A673 (cell line): ENCODE measurements around the gene LYPLA2. TPM values are rescaled to one million over a fixed set of nuclear protein-coding genes. Genes with fewer than 3 reads are reported as not detected.
A peak's percentile ranks its signal among the peaks of the same experiment; 100 is the strongest.

Source experiments
- BruUV-seq: library from RNA; stranded (reverse); fragments of 400-500 nt; replicated peaks from 2 replicates; lab custom pipeline; 2021; lab: Mats Ljungman, UMichigan
- CTCF ChIA-PET: fragments of 300-600 bp; sonication (Branson Sonifier 250); formaldehyde crosslinking; loops from one replicate; lab custom pipeline; 2022; ENCODE audit warnings: antibody characterized with exemption; lab: Charles Lee
- POLR2A ChIA-PET: fragments of 300-600 bp; sonication (Branson Sonifier 250); formaldehyde crosslinking; loops from one replicate; lab custom pipeline; 2022; ENCODE audit warnings: antibody characterized with exemption; ENCODE audit not compliant: low non-redundant PET; lab: Charles Lee
- DNase-seq: peaks from one replicate; pipeline ENCODE4 v3.0.0-alpha.2; 2015; ENCODE audit warnings: low spot score
- H3K27ac ChIP-seq: fragments of 200-600 bp; sonication (generic); 2 replicates; pipeline ENCODE4 v1.5.1; 2016; ENCODE audit warnings: mixed run types, low read depth, mild to moderate bottlenecking, mixed read lengths, antibody characterized with exemption, low read length; ENCODE audit not compliant: poor library complexity, severe bottlenecking
- H3K27me3 ChIP-seq: fragments of 200-600 bp; sonication (generic); replicated peaks from 2 replicates; pipeline ENCODE4 v1.6.1; 2017; ENCODE audit warnings: mixed run types, low read depth, mild to moderate bottlenecking, mixed read lengths, antibody characterized with exemption, low read length; ENCODE audit not compliant: insufficient read depth, poor library complexity
- H3K36me3 ChIP-seq: fragments of 200-600 bp; sonication (generic); 2 replicates; pipeline ENCODE4 v1.6.1; 2016; ENCODE audit warnings: mixed run types, mild to moderate bottlenecking, mixed read lengths, antibody characterized with exemption, low read length; ENCODE audit not compliant: insufficient read depth, poor library complexity, severe bottlenecking
- H3K4me1 ChIP-seq: fragments of 200-600 bp; sonication (generic); 2 replicates; pipeline ENCODE4 v1.6.1; 2017; ENCODE audit warnings: mixed run types, mild to moderate bottlenecking, mixed read lengths, antibody characterized with exemption, low read length; ENCODE audit not compliant: insufficient read depth, poor library complexity, severe bottlenecking
- H3K4me3 ChIP-seq: fragments of 200-600 bp; sonication (generic); 2 replicates; pipeline ENCODE4 v1.5.1; 2016; ENCODE audit warnings: low read depth, mixed run types, mild to moderate bottlenecking, mixed read lengths, low read length; ENCODE audit not compliant: poor library complexity, severe bottlenecking
- H3K9me3 ChIP-seq: fragments of 200-600 bp; sonication (generic); 2 replicates; pipeline ENCODE4 v1.6.1; 2016; ENCODE audit warnings: mixed run types, low read depth, mild to moderate bottlenecking, mixed read lengths, antibody characterized with exemption, low read length; ENCODE audit not compliant: poor library complexity, severe bottlenecking
- CTCF ChIP-seq: fragments of 300-800, 200-600 bp; sonication (generic); conservative IDR thresholded peaks from 2 replicates; pipeline ENCODE4 v1.5.1; 2017; ENCODE audit warnings: low read depth, mild to moderate bottlenecking, antibody characterized with exemption, low read length, moderate library complexity, mixed read lengths
- EZH2 ChIP-seq: fragments of 200-600 bp; sonication (generic); IDR thresholded peaks from 2 replicates; pipeline ENCODE4 v1.6.1; 2017; ENCODE audit warnings: borderline replicate concordance, low read depth, mild to moderate bottlenecking, mixed read lengths, antibody characterized with exemption, low read length; ENCODE audit not compliant: poor library complexity, severe bottlenecking
- intact Hi-C: fragments of 100-400 bp; cut with micrococcal nuclease; formaldehyde crosslinking; loops from one replicate; pipeline ENCODE4 v1.10.0; 2022; ENCODE audit not compliant: unreplicated experiment
- total RNA-seq: library from RNA; stranded (reverse); gene quantifications from 2 replicates; pipeline ENCODE4 v1.2.3, GENCODE V29; 2021

LYPLA2 gene
- total RNA-seq, 1 experiment from 2014 or later: 66.2 TPM

- Histone ChIP-seq H3K27me3 (peaks cover 3% of the 10 kb centered on the region), H3K9me3 (no peaks in the 10 kb centered on the region), H3K4me1 (peaks cover 8% of the 10 kb centered on the region), H3K4me3 (peak overlapping the region; percentile 37), H3K27ac (no peak overlapping the region), H3K36me3 (no peaks in the 10 kb centered on the region)
- ChIA-PET POLR2A (no interaction called here), CTCF (no interaction called here)
- no peak for TF ChIP-seq EZH2
- TF ChIP-seq CTCF: no peak
- BruUV-seq: no TSS peak
- DNase-seq: no peak
- intact Hi-C loops: no loop called here
These were observed 47.0 kb downstream of the LYPLA2 start for GRCh38 chr1:23837908-23838307.

- no peak overlapping the region for H3K27ac ChIP-seq
- H3K27me3 ChIP-seq: peaks cover 3% of the 10 kb centered on the region
- peaks cover 8% of the 10 kb centered on the region for H3K4me1 ChIP-seq
- no peak for TF ChIP-seq EZH2
- no peak for TF ChIP-seq CTCF
- no TSS peak for BruUV-seq
- POLR2A ChIA-PET: no interaction called here
- peak overlapping the region; percentile 37 for H3K4me3 ChIP-seq
- CTCF ChIA-PET: no interaction called here
- H3K36me3 ChIP-seq: no peaks in the 10 kb centered on the region
- peak; percentile 79 for DNase-seq
- no peaks in the 10 kb centered on the region for H3K9me3 ChIP-seq
- intact Hi-C loops: no loop called here
These were observed 47.5 kb downstream of the LYPLA2 start for GRCh38 chr1:23838401-23838866.

GRCh38 chr1:23843644-23844043, 52.7 kb downstream of the LYPLA2 start:
- no peak for TF ChIP-seq EZH2
- TF ChIP-seq CTCF: no peak
- peaks cover 8% of the 10 kb centered on the region for H3K36me3 ChIP-seq
- ChIA-PET CTCF (no interaction called here), POLR2A (no interaction called here)
- peaks cover 3% of the 10 kb centered on the region for H3K4me1 ChIP-seq
- H3K27me3 ChIP-seq: no peaks in the 10 kb centered on the region
- intact Hi-C loops: no loop called here
- no TSS peak for BruUV-seq
- DNase-seq: no peak
- no peak overlapping the region for H3K4me3 ChIP-seq
- no peak overlapping the region for H3K27ac ChIP-seq
- H3K9me3 ChIP-seq: no peaks in the 10 kb centered on the region

Other genes starting within 250 kb of the LYPLA2 start
- gene ID3, start 231.6 kb upstream of the LYPLA2 start, total RNA-seq: 102 and 140 TPM in 2 replicates
- 1,180 and 1,206 TPM in 2 replicates for gene RPL11, start 99.3 kb upstream of the LYPLA2 start, total RNA-seq
- gene ELOA, start 47.7 kb upstream of the LYPLA2 start, total RNA-seq: 66.3 and 69.8 TPM in 2 replicates
- 63.8 and 78.9 TPM in 2 replicates for gene PITHD1, start 12.7 kb upstream of the LYPLA2 start, total RNA-seq
- gene GALE, start 9.6 kb downstream of the LYPLA2 start, total RNA-seq: 42.7 and 49.3 TPM in 2 replicates
- 13.9 and 17.1 TPM in 2 replicates for gene HMGCL, start 34.3 kb downstream of the LYPLA2 start, total RNA-seq
- gene FUCA1, start 77.1 kb downstream of the LYPLA2 start, total RNA-seq: 8.9 and 12.1 TPM in 2 replicates
- not detected in 2 replicates for gene CNR2, start 122.2 kb downstream of the LYPLA2 start, total RNA-seq
- gene PNRC2, start 168.7 kb downstream of the LYPLA2 start, total RNA-seq: 76.2 and 93.2 TPM in 2 replicates
- gene SRSF10, start 189.2 kb downstream of the LYPLA2 start, total RNA-seq: 208 and 218 TPM in 2 replicates